ENCODE results near the gene ABCC3. TPM values are rescaled to one million over a fixed set of nuclear protein-coding genes. Genes with fewer than 3 reads are reported as not detected.

Gene ABCC3
- total RNA-seq, 1 donor, result 39.3 TPM

DNA sequence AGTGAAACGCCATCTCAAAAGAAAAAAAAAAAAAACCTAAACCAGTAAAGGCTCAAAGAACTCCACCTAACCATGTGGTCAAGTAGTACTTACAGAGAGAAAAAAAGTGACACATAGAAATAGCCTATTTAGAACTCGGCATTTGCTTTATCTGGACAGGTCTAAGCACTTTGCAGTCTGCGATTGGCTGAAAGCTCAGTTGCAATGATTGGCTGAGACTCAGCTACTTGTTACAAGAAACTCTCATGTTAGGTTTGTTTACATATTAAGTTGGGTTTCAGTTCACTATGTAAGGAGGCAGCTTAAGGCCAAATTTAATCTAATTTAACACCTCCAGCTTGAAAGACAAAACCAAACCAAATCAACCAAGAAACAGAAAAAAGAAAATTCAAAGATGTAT is 19.1 kb downstream of the ABCC3 start:
- TF ChIP-seq, protein P1, sequence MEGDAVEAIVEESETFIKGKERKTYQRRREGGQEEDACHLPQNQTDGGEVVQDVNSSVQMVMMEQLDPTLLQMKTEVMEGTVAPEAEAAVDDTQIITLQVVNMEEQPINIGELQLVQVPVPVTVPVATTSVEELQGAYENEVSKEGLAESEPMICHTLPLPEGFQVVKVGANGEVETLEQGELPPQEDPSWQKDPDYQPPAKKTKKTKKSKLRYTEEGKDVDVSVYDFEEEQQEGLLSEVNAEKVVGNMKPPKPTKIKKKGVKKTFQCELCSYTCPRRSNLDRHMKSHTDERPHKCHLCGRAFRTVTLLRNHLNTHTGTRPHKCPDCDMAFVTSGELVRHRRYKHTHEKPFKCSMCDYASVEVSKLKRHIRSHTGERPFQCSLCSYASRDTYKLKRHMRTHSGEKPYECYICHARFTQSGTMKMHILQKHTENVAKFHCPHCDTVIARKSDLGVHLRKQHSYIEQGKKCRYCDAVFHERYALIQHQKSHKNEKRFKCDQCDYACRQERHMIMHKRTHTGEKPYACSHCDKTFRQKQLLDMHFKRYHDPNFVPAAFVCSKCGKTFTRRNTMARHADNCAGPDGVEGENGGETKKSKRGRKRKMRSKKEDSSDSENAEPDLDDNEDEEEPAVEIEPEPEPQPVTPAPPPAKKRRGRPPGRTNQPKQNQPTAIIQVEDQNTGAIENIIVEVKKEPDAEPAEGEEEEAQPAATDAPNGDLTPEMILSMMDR (IDR thresholded peaks at IDR 0.05; ENCODE audit: insufficient read depth, low read depth, low read length), result no peak
- H3K4me3 ChIP-seq (ENCODE audit: low read depth, low read length), result no peak overlapping the region
- no peak for DNase-seq (ENCODE audit: low read depth)

DNA sequence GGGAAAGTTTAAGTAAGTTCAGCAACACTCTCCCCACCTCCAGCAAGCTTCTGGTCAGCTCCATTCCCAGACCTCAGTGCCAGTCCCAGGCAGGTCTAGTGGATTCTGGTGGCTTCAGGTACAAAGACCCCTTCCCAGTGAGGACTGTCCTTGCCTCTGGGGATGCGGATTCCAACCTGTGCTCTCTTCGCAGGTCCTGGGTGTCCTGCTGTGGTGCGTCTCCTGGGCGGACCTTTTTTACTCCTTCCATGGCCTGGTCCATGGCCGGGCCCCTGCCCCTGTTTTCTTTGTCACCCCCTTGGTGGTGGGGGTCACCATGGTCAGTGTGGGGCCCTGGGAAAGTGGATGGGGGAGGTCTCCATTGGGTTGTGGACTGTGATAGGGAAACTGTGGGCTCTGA is 21.8 kb downstream of the ABCC3 start:
- TF ChIP-seq, protein P1 (IDR thresholded peaks at IDR 0.05; ENCODE audit: insufficient read depth, low read depth, low read length), result no peak
- DNase-seq (ENCODE audit: low read depth), result no peak
- no peak overlapping the region for H3K4me3 ChIP-seq (ENCODE audit: low read depth, low read length)

DNA sequence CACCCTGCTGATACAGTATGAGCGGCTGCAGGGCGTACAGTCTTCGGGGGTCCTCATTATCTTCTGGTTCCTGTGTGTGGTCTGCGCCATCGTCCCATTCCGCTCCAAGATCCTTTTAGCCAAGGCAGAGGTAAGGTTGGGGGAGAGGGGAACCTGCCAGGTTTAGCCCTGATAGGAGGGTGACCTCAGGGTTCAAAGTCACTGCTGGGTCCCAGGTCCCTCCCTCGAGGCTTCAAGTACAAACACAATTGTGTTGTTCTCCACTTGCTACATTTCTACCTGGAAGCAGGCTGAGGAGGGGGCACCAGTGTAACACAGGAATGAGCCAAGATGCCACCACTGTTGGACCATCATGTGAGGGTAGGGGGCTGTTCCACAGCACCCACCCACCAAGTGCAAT is 22.4 kb downstream of the ABCC3 start:
- H3K4me3 ChIP-seq (ENCODE audit: low read depth, low read length), result no peak overlapping the region
- TF ChIP-seq, protein P1 (IDR thresholded peaks at IDR 0.05; ENCODE audit: insufficient read depth, low read depth, low read length), result no peak
- no peak for DNase-seq (ENCODE audit: low read depth)

DNA sequence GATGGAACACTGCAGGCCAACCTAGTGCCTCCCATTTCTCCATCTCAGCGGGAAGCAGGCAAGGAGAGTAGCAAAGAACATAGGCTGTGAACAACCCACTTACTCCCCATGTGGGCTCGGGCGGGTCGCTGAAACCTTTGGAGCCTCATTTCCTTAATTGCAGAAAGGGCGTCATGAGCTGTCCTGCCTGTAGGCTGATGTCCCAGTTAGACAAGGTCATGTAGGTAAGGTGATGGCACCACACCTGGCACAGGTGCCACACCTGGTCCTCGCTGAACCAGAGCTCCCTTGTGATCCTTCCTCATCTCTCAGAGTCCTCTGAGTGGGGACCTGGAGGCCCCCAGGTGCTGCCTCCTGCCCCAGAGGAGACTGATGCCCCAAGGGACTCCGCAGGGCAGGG is 22.9 kb downstream of the ABCC3 start:
- no peak for DNase-seq (ENCODE audit: low read depth)
- no peak overlapping the region for H3K4me3 ChIP-seq (ENCODE audit: low read depth, low read length)
- TF ChIP-seq, protein P1 (IDR thresholded peaks at IDR 0.05; ENCODE audit: insufficient read depth, low read depth, low read length), result no peak

DNA sequence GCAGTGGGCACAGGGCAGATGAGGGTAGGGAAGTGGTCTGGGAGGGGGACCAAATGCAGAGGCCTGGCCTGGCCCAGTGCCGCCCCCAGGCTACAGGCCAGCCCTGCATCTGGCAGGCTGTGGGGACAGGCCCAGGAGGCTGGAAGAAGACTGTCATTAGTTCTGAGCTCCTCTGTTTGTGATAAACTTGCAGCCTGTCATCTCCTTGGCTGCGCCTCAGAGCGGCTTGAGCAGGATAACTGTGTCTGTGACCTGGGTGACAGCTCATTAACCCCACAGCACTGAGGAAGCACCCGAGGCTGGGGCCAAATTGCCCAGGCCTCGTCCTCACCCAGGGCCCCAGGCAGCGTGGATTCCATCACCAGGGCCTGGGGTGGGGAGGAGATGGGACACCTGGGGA is 23.9 kb downstream of the ABCC3 start:
- no peak overlapping the region for H3K4me3 ChIP-seq (ENCODE audit: low read depth, low read length)
- no peak for DNase-seq (ENCODE audit: low read depth)
- TF ChIP-seq, protein P1 (IDR thresholded peaks at IDR 0.05; ENCODE audit: insufficient read depth, low read depth, low read length), result no peak

DNA sequence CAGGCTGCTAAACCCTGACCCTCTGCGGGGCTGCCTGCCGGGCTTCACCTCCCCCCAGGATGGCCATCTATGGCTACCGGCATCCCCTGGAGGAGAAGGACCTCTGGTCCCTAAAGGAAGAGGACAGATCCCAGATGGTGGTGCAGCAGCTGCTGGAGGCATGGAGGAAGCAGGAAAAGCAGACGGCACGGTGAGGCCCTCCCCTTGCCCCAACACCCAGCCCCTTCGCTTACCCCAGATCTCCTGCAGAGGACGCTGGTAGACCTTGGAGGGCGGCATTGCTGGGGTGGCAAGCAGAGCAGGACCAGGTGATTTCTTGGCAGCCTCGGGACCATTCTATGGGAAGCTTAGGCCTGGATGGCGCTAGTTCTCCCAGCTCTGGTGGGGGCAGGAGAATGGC is 24.5 kb downstream of the ABCC3 start:
- DNase-seq (ENCODE audit: low read depth), result no peak
- no peak overlapping the region for H3K4me3 ChIP-seq (ENCODE audit: low read depth, low read length)
- TF ChIP-seq, protein P1 (IDR thresholded peaks at IDR 0.05; ENCODE audit: insufficient read depth, low read depth, low read length), result no peak

Data from fibroblast of villous mesenchyme (primary cell).